ENCODE results near the gene ANKZF1.

DNA sequence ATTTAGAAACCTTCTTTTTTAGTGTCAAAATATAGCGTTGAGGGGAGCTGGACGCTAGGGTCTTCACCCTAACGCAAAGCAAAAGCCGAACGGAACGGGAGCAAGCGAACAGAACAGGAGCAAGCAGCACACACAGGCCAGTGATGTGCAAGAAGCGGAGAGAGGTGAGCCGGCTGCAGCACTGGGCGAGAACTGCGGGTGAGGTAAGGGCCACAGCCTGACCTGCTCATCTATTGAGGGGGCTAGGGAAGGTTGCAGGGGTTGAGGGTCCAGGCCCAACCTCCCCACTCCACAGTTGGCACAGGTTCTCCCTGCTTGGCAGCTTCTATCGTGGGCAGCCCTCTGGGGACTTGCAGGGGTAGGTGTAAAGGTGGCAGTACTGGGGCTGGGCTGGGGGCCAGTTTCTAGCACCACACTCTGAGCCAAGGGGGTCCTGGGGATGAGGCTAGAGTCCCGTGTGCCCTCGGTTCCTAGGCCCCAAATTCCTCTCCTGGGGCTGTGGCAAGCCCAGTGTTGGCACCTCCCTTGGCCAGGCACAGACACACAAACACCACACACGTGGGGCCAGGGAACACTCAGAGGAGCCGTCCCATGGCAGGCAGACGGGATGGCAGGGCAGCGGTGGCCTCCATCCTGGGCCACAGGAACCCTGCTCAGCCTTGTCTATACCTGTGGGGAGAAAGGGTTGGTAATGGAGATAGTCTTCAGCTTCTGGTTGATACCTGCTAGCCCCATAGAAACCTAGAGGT lies 9.6 kb upstream of the ANKZF1 start:
- TF ChIP-seq SIN3A (IDR thresholded peaks at IDR 0.05; ENCODE audit: borderline replicate concordance, insufficient read depth, low read depth, low read length), result no peak
- TF ChIP-seq CTCF (IDR thresholded peaks at IDR 0.05), result no peak
- no peak for TF ChIP-seq POLR2AphosphoS5 (IDR thresholded peaks at IDR 0.05; ENCODE audit: low read depth, low read length)
- no peak for TF ChIP-seq REST (IDR thresholded peaks at IDR 0.05; ENCODE audit: insufficient read depth in 1 of 2, low read depth in 2 of 2, low read length in 1 of 2)
